Measurements from ENCODE around the gene ARSB.

Gene ARSB

GRCh38 chr5:78889369-78890140 lies 95.6 kb downstream of the ARSB start:
- Mint-ChIP-seq H3K36me3 (ENCODE audit: low read depth) (no peaks in the 10 kb centered on the region), H3K27ac (peak overlapping the region; percentile 46 to 90 (median 75)), H3K4me3 (peak overlapping the region in 1 of 3 experiments; percentile 32), H3K4me1 (peaks cover 48% of the 10 kb centered on the region), H3K9me3 (no peaks in the 10 kb centered on the region), H3K27me3 (ENCODE audit: low read depth) (no peaks in the 10 kb centered on the region)
- TF ChIP-seq, protein P1, sequence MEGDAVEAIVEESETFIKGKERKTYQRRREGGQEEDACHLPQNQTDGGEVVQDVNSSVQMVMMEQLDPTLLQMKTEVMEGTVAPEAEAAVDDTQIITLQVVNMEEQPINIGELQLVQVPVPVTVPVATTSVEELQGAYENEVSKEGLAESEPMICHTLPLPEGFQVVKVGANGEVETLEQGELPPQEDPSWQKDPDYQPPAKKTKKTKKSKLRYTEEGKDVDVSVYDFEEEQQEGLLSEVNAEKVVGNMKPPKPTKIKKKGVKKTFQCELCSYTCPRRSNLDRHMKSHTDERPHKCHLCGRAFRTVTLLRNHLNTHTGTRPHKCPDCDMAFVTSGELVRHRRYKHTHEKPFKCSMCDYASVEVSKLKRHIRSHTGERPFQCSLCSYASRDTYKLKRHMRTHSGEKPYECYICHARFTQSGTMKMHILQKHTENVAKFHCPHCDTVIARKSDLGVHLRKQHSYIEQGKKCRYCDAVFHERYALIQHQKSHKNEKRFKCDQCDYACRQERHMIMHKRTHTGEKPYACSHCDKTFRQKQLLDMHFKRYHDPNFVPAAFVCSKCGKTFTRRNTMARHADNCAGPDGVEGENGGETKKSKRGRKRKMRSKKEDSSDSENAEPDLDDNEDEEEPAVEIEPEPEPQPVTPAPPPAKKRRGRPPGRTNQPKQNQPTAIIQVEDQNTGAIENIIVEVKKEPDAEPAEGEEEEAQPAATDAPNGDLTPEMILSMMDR (IDR thresholded peaks at IDR 0.05; ENCODE audit: unreplicated experiment in 3 of 3): no peak

GRCh38 chr5:78888580-78889368 lies 96.3 kb downstream of the ARSB start:
- no peaks in the 10 kb centered on the region for H3K9me3 Mint-ChIP-seq
- peak overlapping the region; percentile 46 to 90 (median 75) for H3K27ac Mint-ChIP-seq
- H3K4me3 Mint-ChIP-seq: no peak overlapping the region
- H3K36me3 Mint-ChIP-seq (ENCODE audit: low read depth): no peaks in the 10 kb centered on the region
- TF ChIP-seq, protein P1 (IDR thresholded peaks at IDR 0.05; ENCODE audit: unreplicated experiment in 3 of 3): no peak
- H3K27me3 Mint-ChIP-seq (ENCODE audit: low read depth): no peaks in the 10 kb centered on the region
- peaks cover 41% of the 10 kb centered on the region for H3K4me1 Mint-ChIP-seq

GRCh38 chr5:78887384-78888118 lies 97.6 kb downstream of the ARSB start:
- Mint-ChIP-seq H3K36me3 (ENCODE audit: low read depth) (peaks cover 3% of the 10 kb centered on the region), H3K27ac (peak overlapping the region in 2 of 3 experiments; percentile 46 to 90), H3K27me3 (ENCODE audit: low read depth) (no peaks in the 10 kb centered on the region), H3K4me1 (peaks cover 32% of the 10 kb centered on the region), H3K4me3 (no peak overlapping the region), H3K9me3 (no peaks in the 10 kb centered on the region)
- TF ChIP-seq, protein P1 (IDR thresholded peaks at IDR 0.05; ENCODE audit: unreplicated experiment in 3 of 3): no peak

DNA sequence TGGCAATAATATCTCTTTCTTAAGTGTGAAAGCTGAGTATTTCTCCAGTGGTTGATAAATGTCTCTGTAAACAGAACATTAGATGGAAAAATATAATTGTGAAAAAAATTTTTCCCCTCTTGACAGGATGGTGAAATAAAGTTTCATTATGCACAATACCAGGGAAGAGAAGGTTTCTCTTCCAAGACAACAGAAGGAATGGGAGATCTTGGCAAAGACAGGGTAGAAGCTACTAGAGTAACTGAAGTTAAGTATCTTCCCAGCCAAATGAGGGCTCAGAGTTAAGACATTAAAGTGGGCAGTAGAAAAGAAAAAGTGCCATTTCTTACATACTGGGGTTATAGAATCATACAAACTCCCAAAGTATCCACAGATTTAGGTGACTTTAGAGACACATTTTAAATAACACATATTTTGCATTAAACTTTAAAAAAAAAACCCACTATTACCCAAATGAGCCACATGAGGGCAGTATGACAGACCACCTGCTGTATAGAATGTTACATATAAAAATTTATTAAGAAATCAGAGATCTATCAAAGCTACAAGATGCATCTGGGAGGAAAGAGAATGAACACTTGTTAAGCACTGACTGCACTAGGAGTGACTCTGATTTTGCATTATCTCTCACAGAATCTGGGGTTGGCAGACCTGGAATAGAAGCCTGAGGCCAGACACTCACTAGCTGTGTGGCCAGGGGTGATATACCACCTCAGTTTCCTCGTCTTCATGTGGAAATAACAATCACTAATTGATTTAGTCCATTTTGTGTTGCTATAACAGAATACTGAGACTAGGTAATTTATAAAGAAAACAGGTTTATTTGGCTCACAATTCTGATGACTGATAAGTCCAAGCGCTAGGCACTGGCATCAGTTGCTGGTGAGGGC lies 98.5 kb downstream of the ARSB start:
- peak overlapping the region in 1 of 3 experiments; percentile 39 for H3K27ac Mint-ChIP-seq
- TF ChIP-seq, protein P1 (IDR thresholded peaks at IDR 0.05; ENCODE audit: unreplicated experiment in 3 of 3): peak; percentile 43 to 54 (median 50)

GRCh38 chr5:78881884-78882283 lies 103.2 kb downstream of the ARSB start:
- peaks cover 3% of the 10 kb centered on the region for H3K36me3 Mint-ChIP-seq (ENCODE audit: low read depth)
- H3K9me3 Mint-ChIP-seq: no peaks in the 10 kb centered on the region
- H3K4me3 Mint-ChIP-seq: no peak overlapping the region
- H3K27ac Mint-ChIP-seq: no peak overlapping the region
- no peaks in the 10 kb centered on the region for H3K27me3 Mint-ChIP-seq (ENCODE audit: low read depth)
- peaks cover 6% of the 10 kb centered on the region for H3K4me1 Mint-ChIP-seq
- TF ChIP-seq, protein P1 (IDR thresholded peaks at IDR 0.05; ENCODE audit: unreplicated experiment in 3 of 3): no peak

More for the DNA sequence above, 98.5 kb downstream of the ARSB start:
- no peaks in the 10 kb centered on the region for H3K9me3 Mint-ChIP-seq
- H3K27me3 Mint-ChIP-seq (ENCODE audit: low read depth): no peaks in the 10 kb centered on the region
- H3K36me3 Mint-ChIP-seq (ENCODE audit: low read depth): peaks cover 3% of the 10 kb centered on the region
- H3K4me3 Mint-ChIP-seq: no peak overlapping the region
- H3K4me1 Mint-ChIP-seq: peaks cover 32% of the 10 kb centered on the region
